Thyroid gland (tissue), 4 donors: Measurements from ENCODE around the gene KIAA0232. TPM values are rescaled to one million over a fixed set of nuclear protein-coding genes. Genes with fewer than 3 reads are reported as not detected.

Source experiments
- DNase-seq, 2 donors: peaks; one replicate each; pipeline ENCODE4 v3.0.0-alpha.2; 2019
- H3K27ac ChIP-seq, 3 donors: fragments of 200-600 bp; sonication (generic); 1 replicate in 2 of 3; 2 replicates in 1 of 3; pipeline ENCODE4 v1.5.1; 2016 to 2019; ENCODE audit warnings: mild to moderate bottlenecking in 1 of 3, moderate library complexity in 1 of 3
- H3K27me3 ChIP-seq: fragments of 200-600 bp; sonication (generic); one replicate; pipeline ENCODE4 v1.5.1; 2019
- H3K36me3 ChIP-seq, 2 donors: fragments of 200-600 bp; sonication (generic); one replicate each; pipeline ENCODE4 v1.5.1; 2016 to 2019
- H3K4me1 ChIP-seq, 2 donors: fragments of 200-600 bp; sonication (generic); one replicate each; pipeline ENCODE4 v1.5.1; 2017 to 2019
- H3K4me3 ChIP-seq, 3 donors: fragments of 200-600 bp; sonication (generic); replicated peaks in 1 of 3; 1 replicate in 2 of 3; 2 replicates in 1 of 3; pipeline ENCODE4 v1.5.1; 2016; ENCODE audit warnings: mild to moderate bottlenecking in 1 of 3
- H3K9me3 ChIP-seq: fragments of 200-600 bp; sonication (generic); one replicate; pipeline ENCODE4 v1.5.1; 2017
- CTCF ChIP-seq, 6 experiments: fragments of 200-600 bp in 3 of 6; fragments of 450-650 bp in 3 of 6; sonication (generic) in 3 of 6; IDR thresholded peaks; one replicate each; pipeline ENCODE4 v1.5.1; 2016 to 2019; ENCODE audit warnings: antibody characterized with exemption in 6 of 6, mild to moderate bottlenecking in 2 of 6, inconsistent platforms in 1 of 6, moderate library complexity in 1 of 6
- POLR2A ChIP-seq, 2 donors: fragments of 450-650 bp; IDR thresholded peaks; one replicate each; pipeline ENCODE4 v1.6.1; 2017; ENCODE audit warnings: antibody characterized with exemption in 2 of 2, mild to moderate bottlenecking in 2 of 2, moderate library complexity in 1 of 2
- WGBS, 2 donors: methylation state at CpG; one replicate each; pipeline ENCODE4 v1.1.5; 2017; 5-methylcytosine and 5-hydroxymethylcytosine counted together
- intact Hi-C: fragments of 100-400 bp; cut with DNase I; formaldehyde crosslinking; loops from one replicate; pipeline ENCODE4 v1.15.1; 2023
- total RNA-seq, 4 donors: library from RNA; depleted of rRNA; stranded (reverse); fragments of >200 nt; gene quantifications; one replicate each; pipeline ENCODE4 v1.2.3, GENCODE V29; 2016

The KIAA0232 gene
- total RNA-seq, 4 donors from 2014 or later = 37.1 to 73.2 (median 50.6) TPM

GRCh38 chr4:6849691-6850090 is 67.2 kb downstream of the KIAA0232 start:
- TF ChIP-seq CTCF (IDR thresholded peaks at IDR 0.05) (no peak), POLR2A (IDR thresholded peaks at IDR 0.05) (no peak)
- no peak for DNase-seq
- H3K36me3 ChIP-seq = peaks cover 0 to 3% of the 10 kb centered on the region in 2 donors
- intact Hi-C loops = no loop called here
- H3K4me1 ChIP-seq = peaks cover 0 to 3% of the 10 kb centered on the region in 2 donors
- no peak overlapping the region for H3K4me3 ChIP-seq
- 97 to 98% methylated on average over 4 of the region's 4 CpGs for WGBS, 2 donors
- H3K27me3 ChIP-seq = no peaks in the 10 kb centered on the region
- no peak overlapping the region for H3K27ac ChIP-seq
- no peaks in the 10 kb centered on the region for H3K9me3 ChIP-seq

- peaks cover 0 to 3% of the 10 kb centered on the region in 2 donors for H3K36me3 ChIP-seq
- intact Hi-C loops = no loop called here
- WGBS, 2 donors = 97% methylated on average over 5 of the region's 5 CpGs
- no peaks in the 10 kb centered on the region for H3K9me3 ChIP-seq
- H3K4me3 ChIP-seq = no peak overlapping the region
- TF ChIP-seq POLR2A (IDR thresholded peaks at IDR 0.05) (no peak), CTCF (IDR thresholded peaks at IDR 0.05) (no peak)
- peaks cover 3 to 5% of the 10 kb centered on the region in 2 donors for H3K4me1 ChIP-seq
- no peak overlapping the region for H3K27ac ChIP-seq
- no peaks in the 10 kb centered on the region for H3K27me3 ChIP-seq
- no peak for DNase-seq
Measured at GRCh38 chr4:6851431-6851830, 68.9 kb downstream of the KIAA0232 start.

DNA sequence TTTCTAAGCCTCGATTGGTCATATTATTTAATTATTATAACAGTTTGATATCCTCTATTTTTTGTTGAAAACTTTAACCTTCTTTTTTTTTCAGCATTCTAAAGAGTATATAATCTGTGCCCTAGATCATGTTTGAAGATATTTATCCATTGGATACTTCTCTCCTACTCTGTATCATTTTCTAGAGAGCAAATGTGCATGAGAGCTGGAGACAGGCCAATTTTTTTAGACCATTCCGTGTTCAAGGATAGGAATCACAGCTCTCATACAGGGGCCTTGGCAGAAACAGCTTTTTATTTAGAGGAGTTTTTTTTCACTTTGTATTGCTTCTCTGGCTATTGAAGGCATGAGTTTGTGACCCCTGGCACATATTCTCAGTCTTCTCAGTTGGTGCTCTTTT is 69.4 kb downstream of the KIAA0232 start:
- Histone ChIP-seq H3K4me3 (no peak overlapping the region), H3K9me3 (no peaks in the 10 kb centered on the region), H3K36me3 (peaks cover 0 to 3% of the 10 kb centered on the region in 2 donors), H3K27ac (no peak overlapping the region), H3K27me3 (no peaks in the 10 kb centered on the region), H3K4me1 (peaks cover 3 to 5% of the 10 kb centered on the region in 2 donors)
- WGBS, 2 donors = 66 to 75% methylated on average over 2 of the region's 2 CpGs
- TF ChIP-seq POLR2A (IDR thresholded peaks at IDR 0.05) (no peak), CTCF (IDR thresholded peaks at IDR 0.05) (no peak)
- DNase-seq = no peak
- intact Hi-C loops = no loop called here

GRCh38 chr4:6852582-6852981 is 70.1 kb downstream of the KIAA0232 start:
- no peak overlapping the region for H3K27ac ChIP-seq
- WGBS, 2 donors = 0% methylated on average over 1 of the region's 1 CpG
- H3K27me3 ChIP-seq = no peaks in the 10 kb centered on the region
- peaks cover 3 to 5% of the 10 kb centered on the region in 2 donors for H3K4me1 ChIP-seq
- no peak overlapping the region for H3K4me3 ChIP-seq
- TF ChIP-seq POLR2A (IDR thresholded peaks at IDR 0.05) = no peak
- TF ChIP-seq CTCF (IDR thresholded peaks at IDR 0.05) = no peak
- no peaks in the 10 kb centered on the region for H3K9me3 ChIP-seq
- DNase-seq = no peak
- peaks cover 0 to 3% of the 10 kb centered on the region in 2 donors for H3K36me3 ChIP-seq
- intact Hi-C loops = no loop called here

GRCh38 chr4:6854098-6854744 is 71.7 kb downstream of the KIAA0232 start:
- H3K27ac ChIP-seq = no peak overlapping the region
- WGBS, 2 donors = 66 to 68% methylated on average over 7 of the region's 7 CpGs
- no peak overlapping the region for H3K4me3 ChIP-seq
- no peaks in the 10 kb centered on the region for H3K9me3 ChIP-seq
- TF ChIP-seq CTCF (IDR thresholded peaks at IDR 0.05) (no peak), POLR2A (IDR thresholded peaks at IDR 0.05) (no peak)
- H3K4me1 ChIP-seq = peaks cover 3 to 5% of the 10 kb centered on the region in 2 donors
- no peak for DNase-seq
- H3K27me3 ChIP-seq = no peaks in the 10 kb centered on the region
- intact Hi-C loops = no loop called here
- peaks cover 0 to 10% of the 10 kb centered on the region in 2 donors for H3K36me3 ChIP-seq
